Subcutaneous adipose tissue (tissue), 4 donors: ENCODE measurements around the gene ANKRD28. TPM values are rescaled to one million over a fixed set of nuclear protein-coding genes. Genes with fewer than 3 reads are reported as not detected.

Experiments
- CTCF ChIP-seq: fragments of 450-650 bp; IDR thresholded peaks from one replicate; pipeline ENCODE4 v1.5.1; 2016; ENCODE audit warnings: low read depth, mild to moderate bottlenecking, control low read depth, antibody characterized with exemption, moderate library complexity
- total RNA-seq, 4 donors: library from RNA; depleted of rRNA; stranded (reverse); fragments of >200 nt; gene quantifications; one replicate each; pipeline ENCODE4 v1.1.0, GENCODE V29; 2016

ANKRD28 gene
- total RNA-seq, 4 donors from 2014 or later = 66.5 to 130 (median 123) TPM

- TF ChIP-seq CTCF = no peak
Measured at GRCh38 chr3:15676259-15676658, 121.5 kb downstream of the ANKRD28 start.

GRCh38 chr3:15673536-15673935, 124.2 kb downstream of the ANKRD28 start:
- TF ChIP-seq CTCF = no peak

GRCh38 chr3:15667484-15667883, 130.3 kb downstream of the ANKRD28 start:
- TF ChIP-seq CTCF = no peak

- TF ChIP-seq CTCF = no peak
Measured at GRCh38 chr3:15666277-15666676, 131.5 kb downstream of the ANKRD28 start.

GRCh38 chr3:15665510-15666150, 132.1 kb downstream of the ANKRD28 start:
- no peak for TF ChIP-seq CTCF

- TF ChIP-seq CTCF = no peak
Measured at GRCh38 chr3:15664144-15664543, 133.6 kb downstream of the ANKRD28 start.

- TF ChIP-seq CTCF = no peak
Measured at GRCh38 chr3:15660055-15660935, 137.5 kb downstream of the ANKRD28 start.
